A204.1 (cell line): ENCODE data around the gene AKAP12.
"Not testable (repeated sequence)": the region's sequence is repeated elsewhere in the genome, so short reads cannot be mapped to it uniquely, and the experiment has no call there.

Experiments
- FAIRE-seq: peaks from 2 replicates; lab custom pipeline; 2012; peaks lifted over from hg19 to GRCh38; lab: Jason Lieb, UNC

AKAP12 gene

DNA sequence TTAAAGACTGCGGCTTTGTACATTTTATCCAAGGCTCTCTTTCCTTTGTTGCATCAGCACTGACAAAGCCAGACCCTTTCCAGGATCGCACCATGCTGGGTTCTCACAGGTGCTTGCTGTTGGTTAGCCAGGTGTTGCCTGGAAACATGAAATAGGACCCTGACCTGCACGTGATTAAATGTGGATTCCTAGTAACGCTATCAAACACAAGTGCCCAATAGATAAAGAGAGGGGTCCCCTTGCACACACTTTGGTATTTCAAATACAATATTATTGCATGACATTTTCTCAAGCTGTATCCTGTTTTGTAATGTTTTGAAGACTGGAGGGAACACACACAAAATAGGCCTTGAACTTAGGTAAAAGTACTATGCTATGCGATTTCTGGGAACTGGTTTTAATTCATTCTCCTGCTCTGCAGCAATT is 73.3 kb downstream of the AKAP12 start:
- FAIRE-seq, result no peak

GRCh38 chr6:151315661-151316060 is 75.9 kb downstream of the AKAP12 start:
- FAIRE-seq, result not testable (repeated sequence)

DNA sequence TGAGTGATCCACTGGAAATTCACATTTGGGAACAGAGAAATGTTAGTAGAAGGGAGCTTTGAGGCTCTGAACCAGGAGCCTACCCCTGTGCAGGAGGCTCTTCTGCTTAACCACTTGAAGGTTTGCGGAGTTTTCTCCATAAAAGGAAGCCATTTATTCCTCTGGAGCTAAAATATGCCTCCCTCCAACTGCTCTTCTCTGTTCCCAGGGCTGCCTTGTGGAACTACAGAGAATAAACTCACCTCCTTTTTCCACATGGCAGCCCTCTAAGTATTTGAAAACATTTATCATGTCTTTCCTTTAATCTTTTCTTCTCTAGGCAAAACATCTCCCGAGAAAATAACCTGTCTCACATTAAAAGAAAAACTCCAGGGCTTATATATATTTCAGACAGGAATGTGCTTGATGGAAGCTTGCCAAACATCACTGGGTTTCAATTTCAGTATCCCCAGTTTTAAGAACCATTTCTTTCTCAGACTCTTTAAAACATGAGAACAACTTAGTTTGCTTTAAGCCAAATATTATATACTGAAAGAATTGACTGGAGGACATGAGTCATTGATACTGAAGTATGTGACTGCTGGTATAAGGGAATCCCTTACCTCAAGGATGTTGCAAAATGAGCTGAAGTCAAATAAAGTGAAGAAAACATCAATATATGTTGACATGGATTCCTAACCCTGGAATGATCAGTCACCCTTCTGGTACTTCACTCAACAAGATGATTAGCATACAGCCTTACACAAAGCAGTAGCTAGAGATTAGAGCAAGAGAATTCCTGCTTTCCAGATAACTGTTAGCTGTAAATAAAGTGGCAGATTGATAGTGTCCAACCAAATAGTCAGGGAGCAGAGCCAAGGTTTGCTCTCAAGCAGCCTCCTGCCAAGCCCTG is 77.6 kb downstream of the AKAP12 start:
- no peak for FAIRE-seq

DNA sequence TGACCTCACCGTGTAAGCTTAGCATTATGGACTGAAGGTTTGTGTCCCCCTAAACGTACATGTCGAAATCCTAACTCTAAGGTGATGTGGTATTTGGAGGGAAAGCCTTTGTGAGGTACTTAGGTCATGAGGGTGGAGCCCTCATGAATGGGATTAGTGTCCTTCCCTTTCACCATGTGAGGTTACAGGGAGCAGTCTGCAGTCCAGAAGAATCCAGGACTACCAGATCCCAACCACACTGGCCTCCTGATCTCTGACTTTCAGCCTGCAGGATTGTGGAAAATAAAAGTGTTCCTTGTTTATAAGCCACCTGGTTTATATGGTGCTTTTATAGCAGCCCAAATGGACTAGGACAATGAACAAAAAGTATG is 78.2 kb downstream of the AKAP12 start:
- FAIRE-seq, result no peak

DNA sequence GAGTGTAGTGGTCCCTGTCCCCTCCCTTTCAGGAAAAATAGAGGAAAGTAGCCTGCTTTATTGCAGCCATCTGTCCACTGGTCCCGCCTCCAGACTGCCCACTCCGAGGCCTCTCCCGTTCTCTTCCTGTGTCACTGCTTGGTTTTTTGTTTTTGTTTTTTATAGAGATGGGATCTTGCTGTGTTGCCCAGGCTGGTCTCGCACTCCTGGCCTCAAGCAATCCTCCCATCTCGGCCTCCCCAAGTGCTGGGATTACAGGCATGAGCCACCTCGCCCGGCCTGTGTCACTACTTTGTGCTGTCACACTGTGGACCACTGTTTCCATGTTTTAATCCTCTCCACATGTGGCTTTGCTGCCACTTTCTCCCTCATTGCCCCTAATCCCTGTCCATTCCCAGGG is 80.4 kb downstream of the AKAP12 start:
- no peak for FAIRE-seq

- no peak for FAIRE-seq
These were observed 81.7 kb downstream of the AKAP12 start for GRCh38 chr6:151321438-151321837.

- no peak for FAIRE-seq
These were observed 82.8 kb downstream of the AKAP12 start for GRCh38 chr6:151322570-151322969.

DNA sequence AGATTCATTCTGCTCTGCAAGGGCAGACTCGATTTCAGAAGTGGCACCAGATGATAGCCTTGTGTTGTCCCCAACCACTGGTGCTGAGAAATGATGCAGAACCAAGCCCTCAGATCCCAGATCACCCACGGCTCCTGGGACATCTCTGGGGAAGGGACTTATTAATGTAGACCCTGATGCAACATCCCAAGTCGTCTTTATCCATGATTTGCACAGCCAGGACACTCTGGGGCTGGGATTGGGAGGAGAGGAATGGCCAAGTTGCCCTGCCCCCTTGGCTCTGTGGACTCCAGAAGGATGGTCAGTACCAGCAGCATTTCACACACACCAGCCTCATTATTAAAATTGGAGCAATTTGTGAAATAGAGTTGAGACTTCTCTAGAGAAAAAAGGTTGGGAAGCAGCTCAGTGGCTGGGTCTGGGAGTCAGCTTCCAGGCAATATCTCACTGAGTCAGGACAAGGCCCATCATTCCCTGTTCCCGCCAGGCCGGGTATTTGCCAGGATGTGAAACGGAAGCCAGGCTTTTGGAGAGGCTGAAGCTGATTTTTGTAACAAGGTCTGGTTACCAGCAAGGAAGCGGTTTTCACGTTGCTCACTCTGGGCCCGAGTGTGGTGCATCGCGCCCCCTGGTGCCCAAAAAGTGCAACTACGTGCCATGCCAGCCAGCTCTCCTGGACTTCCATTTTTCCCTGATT is 84.2 kb downstream of the AKAP12 start:
- no peak for FAIRE-seq

GRCh38 chr6:151324488-151324825 is 84.7 kb downstream of the AKAP12 start:
- no peak for FAIRE-seq

DNA sequence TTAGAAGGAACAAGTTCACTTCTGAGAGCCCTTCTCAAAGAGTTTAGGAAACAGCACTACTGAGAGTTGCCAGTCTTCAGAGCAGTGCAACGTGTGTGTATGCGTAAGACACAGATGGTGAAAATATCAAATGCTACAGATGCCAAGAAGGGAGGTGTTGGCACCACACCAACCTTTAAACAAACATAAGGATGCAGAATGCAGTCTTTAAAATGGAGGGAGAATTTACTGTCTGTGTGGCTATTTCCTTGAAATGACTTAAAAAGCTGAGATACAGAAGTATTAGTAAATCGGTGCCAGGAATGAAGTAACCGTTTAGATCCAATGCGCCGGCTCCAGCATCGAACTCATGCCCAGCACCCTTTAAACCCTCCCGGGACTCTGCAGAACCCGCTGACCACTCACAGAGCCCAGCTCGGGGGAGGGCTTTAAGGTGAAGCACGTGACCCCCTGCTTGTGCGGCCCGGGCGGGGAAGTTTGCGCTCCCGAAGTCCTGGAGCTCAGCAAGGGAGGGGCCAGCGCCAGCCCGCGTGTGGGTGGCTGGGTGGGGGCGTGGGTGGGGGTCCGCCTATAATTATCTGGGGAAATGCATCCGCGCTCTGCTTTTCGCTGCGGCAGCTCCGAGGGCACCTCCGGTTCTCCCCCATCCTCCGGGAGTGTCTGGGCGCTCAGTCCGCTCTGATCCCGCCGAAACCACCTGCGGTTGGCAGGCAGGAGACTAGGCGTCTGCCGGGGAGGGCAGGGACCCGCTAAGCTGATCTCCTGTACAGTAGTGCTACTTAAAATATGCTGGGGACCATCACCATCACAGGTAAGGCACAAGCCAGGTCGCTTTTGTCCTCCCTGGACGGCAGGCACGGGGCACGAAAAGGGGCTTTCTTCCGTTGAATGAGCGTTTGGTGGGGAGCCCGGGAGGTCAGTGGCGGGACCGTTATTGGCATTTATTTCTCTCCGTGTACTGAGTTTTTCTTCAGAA is 85.6 kb downstream of the AKAP12 start:
- FAIRE-seq, result no peak

DNA sequence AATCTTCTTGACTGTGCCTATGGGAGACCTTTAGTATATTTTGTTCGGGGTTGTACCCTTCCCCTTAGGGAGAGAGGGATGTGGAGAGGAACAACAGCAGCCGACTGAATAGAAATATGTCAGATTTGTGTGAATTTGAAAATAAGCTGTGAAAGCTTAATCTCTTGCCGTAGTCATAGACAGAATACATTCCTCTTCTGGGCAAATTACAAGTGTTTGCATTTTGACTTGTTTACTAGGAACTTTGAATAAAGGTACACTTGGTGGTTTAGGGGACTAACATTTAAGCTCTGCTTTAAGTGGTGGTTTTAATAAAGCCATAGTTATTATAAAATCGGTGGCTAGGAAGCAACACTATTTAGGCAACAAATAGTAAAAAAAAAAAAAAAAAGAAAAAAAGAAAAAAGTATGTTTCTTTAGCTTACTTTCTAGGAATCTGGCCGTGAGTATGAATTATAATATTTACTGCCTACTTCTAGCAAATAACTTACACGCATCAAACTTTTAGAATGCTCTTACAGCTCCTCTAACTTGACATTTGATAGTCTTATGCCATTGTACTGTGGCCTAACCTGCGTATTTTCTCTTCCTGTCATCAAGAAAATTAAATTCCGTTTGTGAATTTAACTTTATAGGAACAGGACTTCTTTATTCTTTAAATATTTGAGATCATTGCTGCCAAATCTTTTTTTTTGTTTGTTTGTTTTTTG is 86.5 kb downstream of the AKAP12 start:
- FAIRE-seq, result no peak

- no peak for FAIRE-seq
These were observed 87.3 kb downstream of the AKAP12 start for GRCh38 chr6:151327101-151327500.

GRCh38 chr6:151330130-151330696 is 90.4 kb downstream of the AKAP12 start:
- no peak for FAIRE-seq

DNA sequence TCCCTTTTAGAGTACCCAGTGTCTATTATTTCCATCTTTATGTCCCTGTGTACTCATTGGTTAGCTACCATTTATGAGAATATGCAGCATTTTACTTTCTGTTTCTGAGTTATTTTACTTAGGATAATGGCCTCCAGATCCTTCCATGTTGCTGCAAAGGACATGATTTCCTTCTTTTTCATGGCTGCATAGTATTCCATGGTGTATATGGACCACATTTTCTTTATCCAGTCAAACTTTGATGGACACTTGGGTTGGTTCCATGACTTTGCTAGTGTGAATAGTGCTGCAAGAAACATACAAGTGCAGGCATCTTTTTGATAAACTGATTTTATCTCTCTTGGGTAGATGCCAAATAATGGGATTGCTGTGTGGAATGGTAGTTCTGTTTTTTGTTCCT is 96.2 kb downstream of the AKAP12 start:
- FAIRE-seq, result no peak

DNA sequence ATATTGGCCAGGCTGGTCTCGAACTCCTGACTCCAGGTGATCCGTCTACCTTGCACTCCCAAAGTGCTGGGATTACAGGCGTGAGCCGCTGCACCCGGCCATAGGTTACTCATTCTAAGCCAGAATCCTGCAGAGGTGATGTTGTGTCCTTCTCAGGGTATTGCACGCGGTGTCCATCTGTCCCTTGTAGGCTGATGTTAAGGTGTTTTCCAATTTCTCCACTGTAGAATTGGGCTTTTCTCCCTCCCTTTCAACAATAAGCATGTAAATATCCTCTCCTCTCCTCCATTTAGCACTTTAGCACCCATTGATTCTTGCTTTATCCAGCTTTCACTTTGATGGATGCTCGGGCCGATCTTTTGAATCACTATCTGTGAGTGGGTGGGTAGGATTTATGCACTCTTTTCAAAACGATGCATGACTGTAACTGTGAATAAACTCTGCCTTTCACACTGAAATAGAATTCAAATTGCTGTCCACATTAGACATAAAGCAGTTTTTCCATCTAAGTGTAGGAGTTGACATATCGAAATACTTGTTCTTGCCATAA is 99.0 kb downstream of the AKAP12 start:
- no peak for FAIRE-seq

GRCh38 chr6:151339369-151339768 is 99.6 kb downstream of the AKAP12 start:
- no peak for FAIRE-seq

DNA sequence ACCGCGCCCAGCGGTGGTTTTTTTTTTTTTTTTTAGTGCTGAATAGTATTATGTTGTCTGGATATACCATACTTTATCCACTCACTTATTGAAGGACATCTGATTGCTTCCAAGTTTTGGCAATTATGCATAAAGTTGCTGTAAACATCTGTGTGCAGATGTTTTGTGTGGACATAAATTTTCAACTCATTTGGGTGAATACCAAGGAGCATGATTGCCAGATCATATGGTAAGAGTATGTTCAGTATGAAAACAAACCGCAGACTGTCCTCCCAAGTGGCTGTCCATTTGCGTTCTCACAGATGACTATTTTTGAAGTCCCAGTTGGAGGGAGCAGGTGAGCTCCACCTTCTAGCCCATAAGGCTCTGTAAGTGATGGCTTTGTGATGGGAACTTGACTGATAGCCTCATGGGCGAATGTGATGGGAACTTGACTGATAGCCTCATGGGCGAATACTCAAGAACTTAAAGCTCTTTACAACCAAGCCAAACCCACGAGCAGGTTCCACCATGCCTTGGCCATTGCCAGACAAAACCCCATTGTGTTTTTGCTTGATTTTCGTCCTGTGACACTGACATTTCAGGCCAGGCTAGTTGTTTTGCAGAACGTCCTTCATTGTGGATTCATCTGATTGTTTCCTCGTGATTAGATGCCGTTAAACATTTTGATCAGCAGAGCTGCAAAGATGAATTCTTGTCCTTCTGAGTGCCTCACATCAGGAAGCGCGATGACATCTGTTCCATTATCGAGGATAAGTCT is 100.6 kb downstream of the AKAP12 start:
- no peak for FAIRE-seq

DNA sequence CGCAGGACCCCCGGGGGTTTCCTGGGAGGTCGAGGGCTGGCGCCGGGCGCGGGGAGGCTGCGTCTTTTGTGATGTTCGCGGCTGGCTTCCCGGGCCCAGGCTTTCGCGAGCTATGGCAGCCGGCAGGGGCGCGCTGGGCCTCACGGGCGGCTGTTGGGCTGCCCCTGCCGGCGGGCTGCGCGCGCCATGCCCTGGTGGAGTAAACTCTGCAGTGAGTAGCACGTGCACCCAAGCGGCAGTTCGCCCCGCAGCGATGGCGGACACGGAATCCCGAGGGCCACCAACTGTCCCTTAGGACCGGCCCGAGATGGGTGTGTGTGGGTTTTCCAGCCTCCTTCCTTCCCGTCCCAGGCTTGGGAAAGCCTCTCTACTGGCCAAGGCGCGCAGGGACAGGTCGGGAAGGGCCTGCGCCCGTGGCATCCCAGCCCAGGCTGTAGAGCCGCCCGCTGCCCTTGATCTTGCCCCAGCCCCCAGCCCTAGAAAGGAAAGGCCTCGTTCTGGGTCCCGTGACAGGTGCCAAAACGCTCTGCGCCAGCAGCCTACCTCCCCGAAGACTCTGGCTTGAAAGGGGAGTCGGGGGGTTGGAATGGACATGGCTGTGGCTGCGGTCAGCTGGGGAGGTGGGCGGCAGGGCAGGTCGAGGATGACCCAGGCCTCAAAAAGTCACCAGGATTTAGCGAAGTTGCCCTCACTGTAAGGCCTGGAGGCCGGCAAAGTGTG is 101.9 kb downstream of the AKAP12 start:
- FAIRE-seq, result no peak

DNA sequence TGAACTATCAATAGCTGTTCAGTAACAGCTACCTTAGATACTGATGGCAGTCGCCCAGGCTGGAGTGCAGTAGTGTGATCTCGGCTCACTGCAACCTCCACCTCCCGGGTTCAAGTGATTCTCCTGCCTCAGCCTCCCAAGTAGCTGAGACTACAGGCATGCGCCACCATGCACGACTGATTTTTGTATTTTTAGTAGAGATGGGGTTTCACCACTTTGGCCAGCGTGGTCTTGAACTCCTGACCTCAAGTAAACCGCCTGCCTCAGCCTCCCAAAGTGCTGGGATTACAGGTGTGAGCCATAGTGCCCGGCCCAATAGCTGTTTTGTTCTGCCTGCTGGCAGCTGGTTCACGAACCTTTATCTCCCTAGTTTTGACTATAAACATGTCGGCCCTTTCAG is 103.0 kb downstream of the AKAP12 start:
- FAIRE-seq, result not testable (repeated sequence)
